Measurements from ENCODE around the gene STRA8.

DNA sequence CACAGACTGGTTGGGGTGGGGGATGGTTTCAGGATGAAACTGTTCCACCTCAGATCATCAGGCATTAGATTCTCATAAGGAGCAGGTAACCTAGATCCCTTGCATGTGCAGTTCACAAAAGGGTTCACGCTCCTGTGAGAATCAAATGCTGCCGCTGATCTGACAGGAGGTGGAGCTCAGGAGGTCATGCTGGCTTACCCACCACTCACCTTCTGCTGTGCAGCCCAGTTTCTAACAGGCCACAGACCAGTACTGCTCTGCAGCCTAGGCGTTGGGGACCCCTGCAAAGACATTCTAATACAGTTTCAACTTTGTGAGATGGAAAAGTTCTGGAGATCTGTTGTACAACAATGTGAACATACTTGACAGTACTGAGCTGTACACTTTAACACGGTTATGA lies 39.9 kb downstream of the STRA8 start:
- TF ChIP-seq YY1 (IDR thresholded peaks at IDR 0.05; ENCODE audit: insufficient read depth, insufficient read length) = no peak
- no peak for TF ChIP-seq SUZ12 (IDR thresholded peaks at IDR 0.05; ENCODE audit: extremely low read depth, insufficient read depth, insufficient read length)
- TF ChIP-seq ZNF274 (IDR thresholded peaks at IDR 0.05; ENCODE audit: low read depth, low read length) = no peak
